ENCODE data around the gene CACNB4. TPM values are rescaled to one million over a fixed set of nuclear protein-coding genes. Genes with fewer than 3 reads are reported as not detected.
"Not testable (repeated sequence)": the region's sequence is repeated elsewhere in the genome, so short reads cannot be mapped to it uniquely, and the experiment has no call there.

The CACNB4 gene
- total RNA-seq, 1 donor from 2014 or later = 3.4 TPM

DNA sequence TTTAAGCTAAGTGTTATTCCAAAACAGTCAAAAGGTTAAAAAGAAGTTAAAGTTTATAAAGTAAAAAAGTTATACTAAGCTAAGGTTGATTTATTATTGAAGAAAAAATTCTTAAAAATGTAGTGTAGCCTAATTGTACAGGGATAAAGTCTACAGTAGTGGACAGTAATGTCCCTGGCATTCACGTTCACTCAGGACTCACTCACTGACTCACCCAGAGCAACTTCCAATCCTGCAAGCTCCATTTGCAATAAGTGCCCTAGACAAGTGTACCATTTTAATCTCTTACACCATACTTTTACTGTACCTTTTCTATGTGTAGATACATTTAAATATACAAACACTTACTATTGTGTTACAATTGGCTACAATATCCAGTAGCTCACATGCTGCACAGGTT lies 86.1 kb downstream of the CACNB4 start:
- Mint-ChIP-seq H3K4me3 (ENCODE audit: unreplicated experiment) (no peak overlapping the region), H3K27me3 (ENCODE audit: unreplicated experiment) (peaks cover 35% of the 10 kb centered on the region), H3K27ac (ENCODE audit: unreplicated experiment) (no peak overlapping the region), H3K36me3 (ENCODE audit: unreplicated experiment) (no peaks in the 10 kb centered on the region), H3K9me3 (ENCODE audit: unreplicated experiment) (no peaks in the 10 kb centered on the region), H3K4me1 (ENCODE audit: unreplicated experiment) (no peaks in the 10 kb centered on the region)
- DNase-seq (ENCODE audit: extremely low spot score, unreplicated experiment) = no peak
- TF ChIP-seq, protein P1, sequence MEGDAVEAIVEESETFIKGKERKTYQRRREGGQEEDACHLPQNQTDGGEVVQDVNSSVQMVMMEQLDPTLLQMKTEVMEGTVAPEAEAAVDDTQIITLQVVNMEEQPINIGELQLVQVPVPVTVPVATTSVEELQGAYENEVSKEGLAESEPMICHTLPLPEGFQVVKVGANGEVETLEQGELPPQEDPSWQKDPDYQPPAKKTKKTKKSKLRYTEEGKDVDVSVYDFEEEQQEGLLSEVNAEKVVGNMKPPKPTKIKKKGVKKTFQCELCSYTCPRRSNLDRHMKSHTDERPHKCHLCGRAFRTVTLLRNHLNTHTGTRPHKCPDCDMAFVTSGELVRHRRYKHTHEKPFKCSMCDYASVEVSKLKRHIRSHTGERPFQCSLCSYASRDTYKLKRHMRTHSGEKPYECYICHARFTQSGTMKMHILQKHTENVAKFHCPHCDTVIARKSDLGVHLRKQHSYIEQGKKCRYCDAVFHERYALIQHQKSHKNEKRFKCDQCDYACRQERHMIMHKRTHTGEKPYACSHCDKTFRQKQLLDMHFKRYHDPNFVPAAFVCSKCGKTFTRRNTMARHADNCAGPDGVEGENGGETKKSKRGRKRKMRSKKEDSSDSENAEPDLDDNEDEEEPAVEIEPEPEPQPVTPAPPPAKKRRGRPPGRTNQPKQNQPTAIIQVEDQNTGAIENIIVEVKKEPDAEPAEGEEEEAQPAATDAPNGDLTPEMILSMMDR (IDR thresholded peaks at IDR 0.05) = no peak

DNA sequence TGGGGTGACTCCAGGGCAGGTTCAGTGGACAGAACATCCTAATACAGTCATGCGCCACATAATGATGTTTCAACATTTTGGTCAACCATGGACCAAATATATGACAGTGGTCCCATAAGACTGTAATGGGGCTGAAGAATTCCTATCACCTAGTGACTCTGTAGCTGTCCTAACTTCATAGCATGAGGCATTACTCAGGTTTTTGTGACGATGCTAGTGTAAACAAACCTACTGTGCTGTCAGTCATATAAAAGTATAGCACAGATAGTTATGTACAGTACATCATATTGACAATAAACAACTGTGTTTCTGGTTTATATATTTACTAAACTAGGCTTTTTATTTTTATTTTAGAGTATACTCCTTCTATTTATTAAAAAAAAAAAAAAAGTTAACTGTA lies 87.1 kb downstream of the CACNB4 start:
- H3K27ac Mint-ChIP-seq (ENCODE audit: unreplicated experiment) = no peak overlapping the region
- no peak overlapping the region for H3K4me3 Mint-ChIP-seq (ENCODE audit: unreplicated experiment)
- no peaks in the 10 kb centered on the region for H3K4me1 Mint-ChIP-seq (ENCODE audit: unreplicated experiment)
- H3K9me3 Mint-ChIP-seq (ENCODE audit: unreplicated experiment) = no peaks in the 10 kb centered on the region
- no peak for DNase-seq (ENCODE audit: extremely low spot score, unreplicated experiment)
- no peaks in the 10 kb centered on the region for H3K36me3 Mint-ChIP-seq (ENCODE audit: unreplicated experiment)
- H3K27me3 Mint-ChIP-seq (ENCODE audit: unreplicated experiment) = peaks cover 33% of the 10 kb centered on the region
- TF ChIP-seq, protein P1 (IDR thresholded peaks at IDR 0.05) = no peak

GRCh38 chr2:152005607-152006006 lies 93.2 kb downstream of the CACNB4 start:
- Mint-ChIP-seq H3K9me3 (ENCODE audit: unreplicated experiment) (peaks cover 5% of the 10 kb centered on the region), H3K27ac (ENCODE audit: unreplicated experiment) (no peak overlapping the region), H3K36me3 (ENCODE audit: unreplicated experiment) (no peaks in the 10 kb centered on the region), H3K27me3 (ENCODE audit: unreplicated experiment) (peaks cover 23% of the 10 kb centered on the region), H3K4me1 (ENCODE audit: unreplicated experiment) (peaks cover 4% of the 10 kb centered on the region), H3K4me3 (ENCODE audit: unreplicated experiment) (no peak overlapping the region)
- TF ChIP-seq, protein P1 (IDR thresholded peaks at IDR 0.05) = no peak
- DNase-seq (ENCODE audit: extremely low spot score, unreplicated experiment) = no peak

- H3K4me1 Mint-ChIP-seq (ENCODE audit: unreplicated experiment); H3K36me3 Mint-ChIP-seq (ENCODE audit: unreplicated experiment); DNase-seq (ENCODE audit: extremely low spot score, unreplicated experiment); H3K9me3 Mint-ChIP-seq (ENCODE audit: unreplicated experiment); H3K4me3 Mint-ChIP-seq (ENCODE audit: unreplicated experiment); H3K27ac Mint-ChIP-seq (ENCODE audit: unreplicated experiment): not testable (repeated sequence)
- H3K27me3 Mint-ChIP-seq (ENCODE audit: unreplicated experiment) = peaks cover 11% of the 10 kb centered on the region
Measured at GRCh38 chr2:152003283-152003682, 95.6 kb downstream of the CACNB4 start.

GRCh38 chr2:151999053-151999452 lies 99.8 kb downstream of the CACNB4 start:
- DNase-seq (ENCODE audit: extremely low spot score, unreplicated experiment) = no peak
- Mint-ChIP-seq H3K4me3 (ENCODE audit: unreplicated experiment) (no peak overlapping the region), H3K36me3 (ENCODE audit: unreplicated experiment) (no peaks in the 10 kb centered on the region), H3K9me3 (ENCODE audit: unreplicated experiment) (no peaks in the 10 kb centered on the region), H3K4me1 (ENCODE audit: unreplicated experiment) (no peaks in the 10 kb centered on the region), H3K27me3 (ENCODE audit: unreplicated experiment) (peaks cover 14% of the 10 kb centered on the region), H3K27ac (ENCODE audit: unreplicated experiment) (no peak overlapping the region)
- TF ChIP-seq, protein P1 (IDR thresholded peaks at IDR 0.05) = peak; percentile 67

Data from osteocyte (in vitro differentiated cells).